Tibial nerve (tissue), 4 donors: ENCODE measurements around the gene DNAJC5G. TPM values are rescaled to one million over a fixed set of nuclear protein-coding genes. Genes with fewer than 3 reads are reported as not detected.

ENCODE experiments used
- DNase-seq, 2 donors: peaks; one replicate each; pipeline ENCODE4 v3.0.0-alpha.2; 2019; ENCODE audit warnings: low spot score in 2 of 2
- H3K27ac ChIP-seq, 4 donors: fragments of 200-600 bp; sonication (generic) in 3 of 4; one replicate each; pipeline ENCODE4 v1.5.1; 2017 to 2019; ENCODE audit warnings: mild to moderate bottlenecking in 1 of 4
- H3K27me3 ChIP-seq, 2 donors: fragments of 200-600 bp; sonication (generic) in 1 of 2; one replicate each; pipeline versions ENCODE4 v1.5.1 to v1.6.0; 2017 to 2019
- H3K36me3 ChIP-seq, 3 donors: fragments of 200-600 bp; sonication (generic); one replicate each; pipeline ENCODE4 v1.5.1; 2018 to 2019
- H3K4me1 ChIP-seq, 4 donors: fragments of 200-600 bp; sonication (generic) in 3 of 4; one replicate each; pipeline ENCODE4 v1.5.1; 2017 to 2019
- H3K4me3 ChIP-seq, 4 donors: fragments of 200-600 bp; sonication (generic) in 3 of 4; one replicate each; pipeline ENCODE4 v1.5.1; 2017 to 2019; ENCODE audit warnings: mild to moderate bottlenecking in 1 of 4, moderate library complexity in 1 of 4
- H3K9me3 ChIP-seq, 4 donors: fragments of 200-600 bp; sonication (generic) in 3 of 4; one replicate each; pipeline ENCODE4 v1.5.1; 2017 to 2019
- EP300 ChIP-seq, 2 donors: sonication (generic); formaldehyde crosslinking; IDR thresholded peaks; one replicate each; pipeline ENCODE4 v1.6.1; 2017; ENCODE audit warnings: antibody characterized with exemption in 2 of 2, mild to moderate bottlenecking in 1 of 2
- POLR2A ChIP-seq, 2 donors: fragments of 450-650 bp; IDR thresholded peaks; one replicate each; pipeline ENCODE4 v1.6.1; 2017; ENCODE audit warnings: antibody characterized with exemption in 2 of 2, mild to moderate bottlenecking in 2 of 2, moderate library complexity in 2 of 2
- WGBS, 2 donors: methylation state at CpG; one replicate each; pipeline ENCODE4 v1.1.5; 2018; 5-methylcytosine and 5-hydroxymethylcytosine counted together
- total RNA-seq, 4 donors: library from RNA; depleted of rRNA; stranded (reverse); fragments of >200 nt; gene quantifications; one replicate each; pipeline ENCODE4 v1.1.0, GENCODE V29; 2016
- TF ChIP-seq, protein P1 (sequence below), 5 experiments: fragments of 200-600 bp in 3 of 5; fragments of 450-650 bp in 2 of 5; sonication (generic) in 3 of 5; IDR thresholded peaks; one replicate each; pipeline ENCODE4 v1.5.1; 2016 to 2019; ENCODE audit warnings: antibody characterized with exemption in 5 of 5, mild to moderate bottlenecking in 3 of 5, moderate library complexity in 2 of 5

Gene DNAJC5G
- total RNA-seq, 4 donors from 2014 or later, result 2.5 TPM; not detected in 3

- peaks cover 0 to 46% of the 10 kb centered on the region in 2 donors for H3K27me3 ChIP-seq
- no peaks in the 10 kb centered on the region for H3K9me3 ChIP-seq
- peaks cover 0 to 36% (median 0%) of the 10 kb centered on the region in 3 donors for H3K36me3 ChIP-seq
- TF ChIP-seq, protein P1, sequence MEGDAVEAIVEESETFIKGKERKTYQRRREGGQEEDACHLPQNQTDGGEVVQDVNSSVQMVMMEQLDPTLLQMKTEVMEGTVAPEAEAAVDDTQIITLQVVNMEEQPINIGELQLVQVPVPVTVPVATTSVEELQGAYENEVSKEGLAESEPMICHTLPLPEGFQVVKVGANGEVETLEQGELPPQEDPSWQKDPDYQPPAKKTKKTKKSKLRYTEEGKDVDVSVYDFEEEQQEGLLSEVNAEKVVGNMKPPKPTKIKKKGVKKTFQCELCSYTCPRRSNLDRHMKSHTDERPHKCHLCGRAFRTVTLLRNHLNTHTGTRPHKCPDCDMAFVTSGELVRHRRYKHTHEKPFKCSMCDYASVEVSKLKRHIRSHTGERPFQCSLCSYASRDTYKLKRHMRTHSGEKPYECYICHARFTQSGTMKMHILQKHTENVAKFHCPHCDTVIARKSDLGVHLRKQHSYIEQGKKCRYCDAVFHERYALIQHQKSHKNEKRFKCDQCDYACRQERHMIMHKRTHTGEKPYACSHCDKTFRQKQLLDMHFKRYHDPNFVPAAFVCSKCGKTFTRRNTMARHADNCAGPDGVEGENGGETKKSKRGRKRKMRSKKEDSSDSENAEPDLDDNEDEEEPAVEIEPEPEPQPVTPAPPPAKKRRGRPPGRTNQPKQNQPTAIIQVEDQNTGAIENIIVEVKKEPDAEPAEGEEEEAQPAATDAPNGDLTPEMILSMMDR (IDR thresholded peaks at IDR 0.05), result no peak
- WGBS, 2 donors, result 34 to 42% methylated on average over 16 to 22 of the region's 26 CpGs
- H3K4me3 ChIP-seq, result no peak overlapping the region
- peaks cover 0 to 32% (median 12%) of the 10 kb centered on the region in 4 donors for H3K4me1 ChIP-seq
- no peak for DNase-seq
- no peak overlapping the region for H3K27ac ChIP-seq
Measured at GRCh38 chr2:27306136-27306535, 30.9 kb downstream of the DNAJC5G start.

GRCh38 chr2:27306573-27307286 lies 31.5 kb downstream of the DNAJC5G start:
- no peak overlapping the region for H3K4me3 ChIP-seq
- TF ChIP-seq POLR2A (IDR thresholded peaks at IDR 0.05), result no peak
- no peak for TF ChIP-seq EP300 (IDR thresholded peaks at IDR 0.05)
- TF ChIP-seq, protein P1 (IDR thresholded peaks at IDR 0.05), result no peak
- peaks cover 0 to 42% (median 0%) of the 10 kb centered on the region in 3 donors for H3K36me3 ChIP-seq
- no peak for DNase-seq
- peaks cover 0 to 32% (median 12%) of the 10 kb centered on the region in 4 donors for H3K4me1 ChIP-seq
- no peak overlapping the region for H3K27ac ChIP-seq
- H3K9me3 ChIP-seq, result no peaks in the 10 kb centered on the region
- peaks cover 0 to 46% of the 10 kb centered on the region in 2 donors for H3K27me3 ChIP-seq
- 4 to 5% methylated on average over 29 to 49 of the region's 51 CpGs for WGBS, 2 donors

DNA sequence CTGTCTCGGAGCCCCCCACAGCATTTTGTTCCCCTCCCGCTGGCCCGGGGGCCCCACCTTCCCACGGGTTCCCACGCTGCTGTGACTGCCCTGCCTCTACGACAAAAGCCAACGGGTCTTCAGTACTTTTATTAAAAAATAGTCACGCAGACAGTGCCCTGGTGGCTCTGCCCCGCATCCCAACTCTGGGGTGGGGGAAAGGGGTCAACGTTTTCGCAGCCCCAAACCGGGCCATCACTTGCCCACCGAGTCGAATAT lies 32.0 kb downstream of the DNAJC5G start:
- 10 to 11% methylated on average over 14 of the region's 14 CpGs for WGBS, 2 donors
- Histone ChIP-seq H3K9me3 (no peaks in the 10 kb centered on the region), H3K4me3 (no peak overlapping the region), H3K36me3 (peaks cover 0 to 47% (median 0%) of the 10 kb centered on the region in 3 donors), H3K27me3 (peaks cover 0 to 46% of the 10 kb centered on the region in 2 donors), H3K27ac (no peak overlapping the region), H3K4me1 (peaks cover 0 to 32% (median 12%) of the 10 kb centered on the region in 4 donors)
- TF ChIP-seq, protein P1 (IDR thresholded peaks at IDR 0.05), result no peak
- no peak for TF ChIP-seq POLR2A (IDR thresholded peaks at IDR 0.05)
- no peak for TF ChIP-seq EP300 (IDR thresholded peaks at IDR 0.05)
- no peak for DNase-seq

DNA sequence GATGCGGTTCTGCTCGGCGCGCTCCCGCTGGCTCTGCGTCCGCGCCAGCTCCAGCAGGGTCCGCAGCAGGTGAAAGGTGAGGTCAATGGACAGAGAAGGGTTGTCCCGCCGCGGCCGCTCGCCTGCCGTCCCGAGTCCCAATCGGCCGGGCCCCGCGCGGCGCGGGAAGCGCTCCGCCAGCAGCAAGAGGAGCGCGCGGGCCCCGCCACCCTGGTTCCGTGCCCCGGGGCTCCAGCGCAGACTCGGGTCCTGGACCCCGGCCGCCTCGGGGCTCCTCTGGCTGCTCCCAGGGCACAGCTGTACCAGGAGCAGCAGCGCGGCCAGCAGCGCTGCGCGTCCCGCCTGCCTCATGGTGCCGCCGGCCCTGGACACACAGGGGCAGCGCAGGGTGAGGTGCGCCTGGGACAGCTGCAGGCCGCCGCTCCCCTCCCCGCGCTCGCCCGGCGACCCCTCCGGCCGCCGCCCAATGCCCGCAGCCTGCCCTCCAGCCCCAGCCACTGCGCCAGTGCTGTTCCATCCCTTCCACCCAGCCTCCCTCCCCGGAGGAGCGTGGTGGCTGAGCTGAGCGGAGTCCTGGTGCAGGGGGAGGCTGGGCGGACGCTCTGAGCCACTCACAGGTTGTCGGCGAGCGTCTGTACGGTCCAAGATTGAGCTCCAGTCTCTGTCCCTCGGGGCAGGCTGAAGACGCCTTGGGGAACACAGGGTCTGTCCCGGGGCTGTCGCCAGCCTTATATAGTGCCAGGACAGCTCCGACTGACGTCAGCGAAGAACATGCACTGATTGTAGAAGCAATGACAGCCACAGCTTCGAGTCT lies 32.5 kb downstream of the DNAJC5G start:
- H3K4me3 ChIP-seq, result no peak overlapping the region
- no peak for TF ChIP-seq EP300 (IDR thresholded peaks at IDR 0.05)
- TF ChIP-seq, protein P1 (IDR thresholded peaks at IDR 0.05), result no peak
- TF ChIP-seq POLR2A (IDR thresholded peaks at IDR 0.05), result no peak
- 12 to 17% methylated on average over 39 to 61 of the region's 75 CpGs for WGBS, 2 donors
- DNase-seq, result no peak
- peaks cover 0 to 46% of the 10 kb centered on the region in 2 donors for H3K27me3 ChIP-seq
- H3K27ac ChIP-seq, result no peak overlapping the region
- peaks cover 0 to 31% (median 12%) of the 10 kb centered on the region in 4 donors for H3K4me1 ChIP-seq
- H3K36me3 ChIP-seq, result peaks cover 0 to 52% (median 0%) of the 10 kb centered on the region in 3 donors
- H3K9me3 ChIP-seq, result no peaks in the 10 kb centered on the region

GRCh38 chr2:27308359-27308881 lies 33.2 kb downstream of the DNAJC5G start, which contains the start of gene UCN:
TSS of gene UCN (minus strand) at chr2:27308445. CDS start at chr2:27307895, 550 bp downstream.
- H3K36me3 ChIP-seq, result peaks cover 0 to 57% (median 0%) of the 10 kb centered on the region in 3 donors
- WGBS, 2 donors, result 34 to 41% methylated on average over 15 to 23 of the region's 25 CpGs
- H3K27me3 ChIP-seq, result peaks cover 0 to 46% of the 10 kb centered on the region in 2 donors
- no peaks in the 10 kb centered on the region for H3K9me3 ChIP-seq
- TF ChIP-seq EP300 (IDR thresholded peaks at IDR 0.05) (no peak), POLR2A (IDR thresholded peaks at IDR 0.05) (no peak)
- TF ChIP-seq, protein P1 (IDR thresholded peaks at IDR 0.05), result no peak
- no peak within 1 kb of the TSS for H3K27ac ChIP-seq
- no peak within 1 kb of the TSS for H3K4me3 ChIP-seq
- no peak for DNase-seq
- peaks cover 0 to 24% (median 12%) of the 10 kb centered on the region in 4 donors for H3K4me1 ChIP-seq
